Smooth muscle cell (in vitro differentiated cells): Measurements from ENCODE around the gene MEF2D. TPM values are rescaled to one million over a fixed set of nuclear protein-coding genes. Genes with fewer than 3 reads are reported as not detected.

Experiments used
- DNase-seq: peaks from one replicate; lab custom pipeline; 2025; ENCODE audit not compliant: unreplicated experiment; lab: John Stamatoyannopoulos, UW
- H2AFZ ChIP-seq: fragments of 200-600 bp; sonication (generic); 2 replicates; pipeline ENCODE4 v1.6.0; 2016; ENCODE audit warnings: antibody characterized with exemption, low read depth, mild to moderate bottlenecking
- H3F3A ChIP-seq: fragments of 200-600 bp; sonication (generic); 2 replicates; pipeline ENCODE4 v1.6.0; 2017; ENCODE audit warnings: antibody characterized with exemption, low read depth
- H3K27ac ChIP-seq: fragments of 200-600 bp; sonication (generic); 2 replicates; pipeline ENCODE4 v1.5.1; 2016; ENCODE audit warnings: low read depth, mild to moderate bottlenecking
- H3K27me3 ChIP-seq: fragments of 200-600 bp; sonication (generic); 2 replicates; pipeline ENCODE4 v1.6.1; 2016; ENCODE audit warnings: low read depth, mild to moderate bottlenecking
- H3K36me3 ChIP-seq: fragments of 200-600 bp; sonication (generic); 2 replicates; pipeline ENCODE4 v1.5.1; 2016; ENCODE audit warnings: low read depth
- H3K4me1 ChIP-seq: fragments of 200-600 bp; sonication (generic); 2 replicates; pipeline ENCODE4 v1.5.1; 2016; ENCODE audit warnings: low read depth
- H3K4me2 ChIP-seq: fragments of 200-600 bp; sonication (generic); 2 replicates; pipeline ENCODE4 v1.6.0; 2016; ENCODE audit warnings: mild to moderate bottlenecking
- H3K4me3 ChIP-seq: fragments of 200-600 bp; sonication (generic); 2 replicates; pipeline ENCODE4 v1.5.1; 2016; ENCODE audit warnings: mild to moderate bottlenecking
- H3K79me2 ChIP-seq: fragments of 200-600 bp; sonication (generic); 2 replicates; pipeline ENCODE4 v1.6.0; 2016; ENCODE audit warnings: low read depth, mild to moderate bottlenecking
- H3K9ac ChIP-seq: fragments of 200-600 bp; sonication (generic); 2 replicates; pipeline ENCODE4 v1.6.0; 2016; ENCODE audit warnings: low read depth
- H3K9me3 ChIP-seq: fragments of 200-600 bp; sonication (generic); replicated peaks from 2 replicates; pipeline ENCODE4 v1.5.1; 2016; ENCODE audit warnings: low read depth
- H4K20me1 ChIP-seq: fragments of 200-600 bp; sonication (generic); 2 replicates; pipeline ENCODE4 v1.6.0; 2016; ENCODE audit warnings: low read depth
- CTCF ChIP-seq: fragments of 200-600 bp; sonication (generic); IDR thresholded peaks from 2 replicates; pipeline ENCODE4 v1.5.1; 2017; ENCODE audit warnings: borderline replicate concordance, mild to moderate bottlenecking, antibody characterized with exemption; ENCODE audit not compliant: insufficient read depth, poor library complexity, severe bottlenecking
- WGBS: methylation state at CpG from one replicate; pipeline ENCODE4 v1.1.7; 2016; ENCODE audit warnings: low lambda C conversion rate; 5-methylcytosine and 5-hydroxymethylcytosine counted together
- polyA plus RNA-seq: library from polyadenylated mRNA; unstranded; fragments of >200 nt; fragmentation: Nextera tagmentation; extraction: Ambion mirVana; gene quantifications from 2 replicates; pipeline ENCODE4 v1.2.1, GENCODE V29; 2016
- total RNA-seq: library from RNA; depleted of rRNA; stranded (reverse); fragments of >200 nt; gene quantifications from 2 replicates; pipeline ENCODE4 v1.2.3, GENCODE V29; 2014

Gene MEF2D
- total and polyA plus RNA-seq, 2 experiments from 2014 or later, result 23.2 to 45.6 TPM

- no peak overlapping the region for H3K4me2 ChIP-seq
- H3K27me3 ChIP-seq, result no peaks in the 10 kb centered on the region
- no peak overlapping the region for H3K27ac ChIP-seq
- no peak overlapping the region for H3K4me3 ChIP-seq
- no peak overlapping the region for H2AFZ ChIP-seq
- no peak for TF ChIP-seq CTCF
- no peaks in the 10 kb centered on the region for H3F3A ChIP-seq
- peaks cover 11% of the 10 kb centered on the region for H3K36me3 ChIP-seq
- no peak overlapping the region for H3K9ac ChIP-seq
- peaks cover 13% of the 10 kb centered on the region for H3K79me2 ChIP-seq
- H3K4me1 ChIP-seq, result no peaks in the 10 kb centered on the region
- DNase-seq, result no peak
- peaks cover 99% of the 10 kb centered on the region for H4K20me1 ChIP-seq
- H3K9me3 ChIP-seq, result no peaks in the 10 kb centered on the region
- WGBS, result 70% methylated on average over 4 of the region's 4 CpGs
Observed at GRCh38 chr1:156480016-156480370, 20.6 kb downstream of the MEF2D start.

GRCh38 chr1:156479093-156480015 is 21.2 kb downstream of the MEF2D start:
- Histone ChIP-seq H3K4me2 (no peak overlapping the region), H3K79me2 (peaks cover 11% of the 10 kb centered on the region), H3K27me3 (no peaks in the 10 kb centered on the region), H3K4me1 (no peaks in the 10 kb centered on the region), H3F3A (no peaks in the 10 kb centered on the region), H3K9ac (no peak overlapping the region), H3K27ac (no peak overlapping the region), H3K4me3 (no peak overlapping the region), H2AFZ (no peak overlapping the region), H4K20me1 (peaks cover 99% of the 10 kb centered on the region), H3K9me3 (no peaks in the 10 kb centered on the region), H3K36me3 (peaks cover 11% of the 10 kb centered on the region)
- no peak for TF ChIP-seq CTCF
- 96% methylated on average over 15 of the region's 15 CpGs for WGBS
- no peak for DNase-seq

- Histone ChIP-seq H3K9ac (no peak overlapping the region), H3K4me3 (no peak overlapping the region), H3K79me2 (peaks cover 3% of the 10 kb centered on the region), H3K27ac (no peak overlapping the region), H3K27me3 (no peaks in the 10 kb centered on the region), H3K9me3 (no peaks in the 10 kb centered on the region), H3K4me2 (no peak overlapping the region), H2AFZ (no peak overlapping the region), H3K36me3 (peaks cover 12% of the 10 kb centered on the region), H3K4me1 (no peaks in the 10 kb centered on the region), H4K20me1 (peaks cover 99% of the 10 kb centered on the region), H3F3A (no peaks in the 10 kb centered on the region)
- WGBS, result 96% methylated on average over 8 of the region's 8 CpGs
- no peak for TF ChIP-seq CTCF
- no peak for DNase-seq
Observed at GRCh38 chr1:156478250-156478627, 22.3 kb downstream of the MEF2D start.
